Duodenal mucosa (tissue), 2 donors: ENCODE data around the gene ABCA4.

Source experiments
- H3K27ac ChIP-seq: one replicate; pipeline ENCODE4 v1.7.0; 2013; ENCODE audit warnings: low read depth, low read length
- H3K27me3 ChIP-seq, 2 donors: one replicate each; pipeline ENCODE4 v1.7.0; 2013; ENCODE audit warnings: low read length in 2 of 2, control low read depth in 1 of 2; ENCODE audit not compliant: insufficient read depth in 2 of 2, control insufficient read depth in 1 of 2
- H3K36me3 ChIP-seq, 2 donors: one replicate each; pipeline ENCODE4 v1.7.0; 2013; ENCODE audit warnings: low read length in 2 of 2, control low read depth in 1 of 2; ENCODE audit not compliant: insufficient read depth in 2 of 2, control insufficient read depth in 1 of 2
- H3K4me1 ChIP-seq, 2 donors: one replicate each; pipeline ENCODE4 v1.7.0; 2013; ENCODE audit warnings: low read length in 2 of 2, control low read depth in 1 of 2; ENCODE audit not compliant: insufficient read depth in 2 of 2, control insufficient read depth in 1 of 2
- H3K4me3 ChIP-seq, 2 donors: one replicate each; pipeline ENCODE4 v1.7.0; 2013; ENCODE audit warnings: low read length in 2 of 2, low read depth in 1 of 2
- H3K9ac ChIP-seq, 2 donors: one replicate each; pipeline ENCODE4 v1.7.0; 2013; ENCODE audit warnings: low read length in 2 of 2, low read depth in 1 of 2
- H3K9me3 ChIP-seq, 2 donors: one replicate each; pipeline ENCODE4 v1.7.0; 2013; ENCODE audit warnings: low read length in 2 of 2, control low read depth in 1 of 2; ENCODE audit not compliant: control insufficient read depth in 1 of 2

The ABCA4 gene

DNA sequence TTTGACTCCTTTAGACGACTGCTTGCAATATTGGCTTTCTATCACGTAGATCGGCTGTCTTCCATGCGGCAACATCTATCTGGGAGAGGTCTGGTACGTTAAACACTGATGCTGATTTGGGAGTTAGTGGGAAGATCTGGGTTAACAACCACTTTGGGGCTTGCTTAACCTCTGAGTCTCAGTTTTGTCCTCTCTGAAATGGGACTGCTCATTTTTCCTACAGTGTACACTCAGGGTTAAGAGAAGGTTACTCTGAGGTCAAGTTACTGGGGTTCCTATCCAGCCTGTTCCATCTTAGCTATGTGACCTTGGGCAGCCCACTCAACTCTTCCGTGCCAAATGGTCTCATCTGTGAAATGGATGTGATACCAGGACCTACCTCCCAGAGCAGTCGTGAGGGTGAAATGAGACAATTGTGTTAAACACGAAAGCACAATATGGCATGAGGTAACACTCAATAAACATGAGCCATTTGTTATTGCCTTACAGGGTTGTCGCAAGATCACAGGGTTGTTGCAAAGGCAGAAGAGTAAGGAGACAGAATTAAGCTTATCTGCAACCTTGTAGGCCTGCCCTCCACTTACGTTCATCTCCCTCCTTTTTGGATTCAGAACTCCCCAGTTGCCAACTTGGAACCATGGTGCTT, 5.6 kb downstream of the ABCA4 start:
- Histone ChIP-seq H3K4me1 (no peaks in the 10 kb centered on the region), H3K9me3 (no peaks in the 10 kb centered on the region), H3K9ac (no peak overlapping the region), H3K36me3 (no peaks in the 10 kb centered on the region), H3K27ac (no peak overlapping the region), H3K4me3 (no peak overlapping the region), H3K27me3 (no peaks in the 10 kb centered on the region)

DNA sequence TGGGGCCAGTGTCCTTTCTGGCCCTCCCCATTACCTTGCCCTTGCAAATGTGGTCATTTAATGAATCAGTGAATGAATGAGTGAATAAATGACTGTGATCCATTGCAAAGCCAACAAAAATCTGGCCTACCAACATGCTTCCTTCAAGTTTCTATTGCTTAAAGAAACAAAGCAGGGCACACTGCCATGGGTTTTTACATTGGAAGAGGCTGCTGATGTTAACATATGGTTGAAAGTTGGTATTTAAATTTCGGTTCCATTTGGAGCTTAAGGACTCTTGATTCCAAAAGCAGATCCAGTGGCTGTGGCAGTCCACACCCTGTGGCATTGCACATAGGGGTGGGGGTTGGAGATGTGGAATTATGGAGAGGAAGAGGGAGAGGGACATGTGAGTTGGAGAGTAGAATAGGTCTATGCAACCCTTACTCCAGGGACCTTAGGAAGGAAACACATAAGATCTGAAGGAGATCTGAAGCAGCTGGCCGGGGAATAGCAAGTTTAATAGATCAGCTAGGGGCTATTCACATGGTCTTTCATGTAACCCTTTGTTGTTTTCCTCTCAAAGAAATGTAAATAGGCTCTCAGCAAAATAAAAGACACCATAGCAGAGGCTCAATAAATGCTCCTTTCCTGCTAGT, 7.2 kb downstream of the ABCA4 start:
- Histone ChIP-seq H3K4me3 (no peak overlapping the region), H3K27ac (no peak overlapping the region), H3K36me3 (no peaks in the 10 kb centered on the region), H3K9me3 (no peaks in the 10 kb centered on the region), H3K27me3 (no peaks in the 10 kb centered on the region), H3K4me1 (no peaks in the 10 kb centered on the region), H3K9ac (no peak overlapping the region)

DNA sequence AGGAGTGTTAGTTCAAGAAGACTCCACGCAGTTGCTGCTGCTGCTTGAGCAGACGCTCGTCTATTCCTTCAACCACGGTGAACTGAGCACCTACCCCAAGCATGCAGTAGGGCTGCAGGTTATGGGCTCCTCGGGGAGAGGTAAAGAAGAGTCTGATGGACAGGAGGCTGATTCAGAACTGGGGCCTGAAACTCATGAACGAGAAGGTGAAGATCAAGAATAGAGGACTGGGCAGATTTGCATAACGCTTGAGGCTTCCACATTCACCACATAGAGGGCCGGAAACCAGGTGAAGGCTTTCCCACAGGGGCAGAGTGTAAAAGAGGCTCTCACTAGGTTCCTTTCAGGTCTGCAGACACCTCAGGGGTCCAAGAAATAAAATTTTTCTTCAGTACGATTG, 9.1 kb downstream of the ABCA4 start:
- no peak overlapping the region for H3K4me3 ChIP-seq
- H3K9me3 ChIP-seq: no peaks in the 10 kb centered on the region
- H3K27ac ChIP-seq: no peak overlapping the region
- H3K27me3 ChIP-seq: no peaks in the 10 kb centered on the region
- no peaks in the 10 kb centered on the region for H3K36me3 ChIP-seq
- H3K4me1 ChIP-seq: no peaks in the 10 kb centered on the region
- H3K9ac ChIP-seq: no peak overlapping the region

DNA sequence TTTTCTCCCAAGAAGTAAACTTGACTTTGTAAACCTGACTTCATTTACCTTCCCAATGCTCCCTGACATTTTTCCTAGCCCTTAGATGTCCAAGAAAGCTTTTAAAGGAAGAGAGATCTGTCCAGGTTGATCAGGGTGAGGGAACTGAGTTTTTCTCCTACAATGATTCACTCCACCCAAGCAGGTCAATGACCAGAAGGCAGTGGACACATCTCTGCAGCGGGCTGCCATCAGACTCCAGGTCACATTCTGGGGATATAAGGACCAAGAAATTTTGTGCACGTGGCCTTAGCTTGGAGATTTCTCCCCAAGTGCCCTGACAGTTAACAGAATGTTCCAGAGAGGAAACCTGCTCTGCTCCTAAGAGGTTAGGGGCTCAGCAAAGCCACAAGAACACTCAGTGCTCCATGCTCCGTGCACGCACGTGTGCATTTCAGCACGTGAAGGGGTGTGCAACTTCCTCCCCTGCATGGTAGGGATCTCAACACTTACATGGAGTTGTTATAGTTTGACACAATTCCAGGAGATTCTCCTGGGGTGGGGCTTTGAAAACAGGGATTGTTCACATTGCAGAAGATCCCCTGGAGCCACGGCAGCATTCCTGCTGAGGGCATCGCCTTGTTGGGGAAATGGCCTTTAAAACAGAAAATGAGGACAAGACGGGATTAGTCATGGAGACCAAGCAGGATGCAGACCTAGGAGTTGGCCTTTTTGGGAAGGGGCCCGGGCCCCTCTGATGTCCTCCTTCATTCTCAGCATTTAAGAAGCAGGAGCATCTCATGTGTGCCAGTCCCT, 9.8 kb downstream of the ABCA4 start:
- H3K4me1 ChIP-seq: no peaks in the 10 kb centered on the region
- no peaks in the 10 kb centered on the region for H3K27me3 ChIP-seq
- no peak overlapping the region for H3K27ac ChIP-seq
- no peaks in the 10 kb centered on the region for H3K36me3 ChIP-seq
- no peak overlapping the region for H3K4me3 ChIP-seq
- no peaks in the 10 kb centered on the region for H3K9me3 ChIP-seq
- H3K9ac ChIP-seq: no peak overlapping the region

DNA sequence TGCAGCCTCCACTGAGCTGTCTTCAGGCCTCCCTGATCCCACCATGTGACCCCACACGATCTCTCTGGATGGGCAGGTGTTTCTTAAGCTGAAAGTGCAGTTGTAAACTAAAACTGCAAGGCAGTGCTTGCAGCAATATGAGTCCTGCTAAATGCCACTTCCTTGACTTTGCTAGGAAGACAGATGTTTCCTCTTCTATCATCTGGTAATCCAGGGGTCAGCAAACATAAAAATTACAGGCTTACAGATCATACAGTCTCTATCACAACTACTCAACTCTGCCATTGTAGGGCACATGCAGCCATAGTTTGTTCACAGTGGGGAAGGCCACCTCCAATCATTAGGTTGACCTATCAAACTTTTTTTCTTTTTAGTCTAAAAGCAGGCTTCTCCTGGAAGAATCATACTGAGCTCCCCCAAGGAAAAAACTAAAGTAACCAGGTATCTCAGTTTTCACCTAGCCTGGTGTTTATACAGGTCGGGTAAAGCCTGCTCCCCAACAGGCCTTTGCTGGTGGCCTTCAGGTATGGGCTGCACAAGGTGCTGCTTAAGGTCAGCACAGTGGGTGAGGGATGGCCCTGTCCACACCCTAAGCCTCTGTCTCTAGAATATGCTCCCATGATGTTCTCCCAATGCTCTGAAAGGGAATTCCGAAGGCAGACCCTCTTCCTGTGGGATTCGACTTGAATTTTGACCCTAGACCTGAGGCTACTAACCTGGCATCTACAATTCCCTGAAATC, 10.8 kb downstream of the ABCA4 start:
- H3K27me3 ChIP-seq: no peaks in the 10 kb centered on the region
- no peaks in the 10 kb centered on the region for H3K36me3 ChIP-seq
- no peak overlapping the region for H3K9ac ChIP-seq
- no peak overlapping the region for H3K27ac ChIP-seq
- no peak overlapping the region for H3K4me3 ChIP-seq
- no peaks in the 10 kb centered on the region for H3K9me3 ChIP-seq
- no peaks in the 10 kb centered on the region for H3K4me1 ChIP-seq

DNA sequence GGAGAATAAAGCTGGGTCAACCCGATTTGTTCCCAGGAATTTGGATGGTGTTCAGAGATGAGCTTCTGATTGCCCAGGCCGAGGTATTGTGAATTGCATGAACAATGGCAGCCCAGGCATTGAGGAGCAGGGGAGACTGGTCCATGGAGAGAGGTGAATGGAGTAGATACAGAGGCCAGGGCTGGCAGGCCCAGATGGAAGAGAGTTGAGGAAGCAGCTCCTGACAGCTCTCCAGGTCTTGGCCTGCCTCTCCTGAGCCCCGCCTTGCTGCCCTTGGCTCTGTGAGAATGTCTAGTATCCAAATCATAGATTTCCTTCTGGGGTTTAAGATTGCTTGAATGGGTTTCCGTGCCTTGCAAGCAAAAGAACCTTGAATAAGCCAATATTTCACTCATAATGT, 11.5 kb downstream of the ABCA4 start:
- no peaks in the 10 kb centered on the region for H3K4me1 ChIP-seq
- no peaks in the 10 kb centered on the region for H3K27me3 ChIP-seq
- no peaks in the 10 kb centered on the region for H3K9me3 ChIP-seq
- no peak overlapping the region for H3K9ac ChIP-seq
- H3K4me3 ChIP-seq: no peak overlapping the region
- no peak overlapping the region for H3K27ac ChIP-seq
- H3K36me3 ChIP-seq: no peaks in the 10 kb centered on the region

DNA sequence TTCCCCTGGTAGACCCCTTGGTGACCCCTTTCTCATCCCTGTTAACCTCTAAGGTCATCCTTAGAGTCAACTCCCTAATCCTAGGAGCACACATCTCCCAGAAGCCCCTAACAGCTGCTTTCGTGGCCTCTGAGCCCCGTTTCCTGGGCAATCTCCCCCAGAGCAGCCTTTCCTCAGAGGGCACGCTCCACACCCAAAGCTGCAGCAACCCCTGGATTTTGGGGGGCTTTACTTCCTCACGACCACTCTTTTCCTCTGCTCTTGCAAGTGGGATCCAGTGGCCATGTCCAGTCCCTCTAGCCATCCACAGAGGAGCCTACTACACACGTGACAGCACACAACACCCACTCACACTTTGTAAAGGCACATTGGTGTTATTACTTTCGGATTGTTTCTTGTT, 13.8 kb downstream of the ABCA4 start:
- H3K36me3 ChIP-seq: no peaks in the 10 kb centered on the region
- no peaks in the 10 kb centered on the region for H3K9me3 ChIP-seq
- peaks cover 0 to 5% of the 10 kb centered on the region in 2 donors for H3K27me3 ChIP-seq
- no peak overlapping the region for H3K4me3 ChIP-seq
- no peak overlapping the region for H3K27ac ChIP-seq
- no peaks in the 10 kb centered on the region for H3K4me1 ChIP-seq
- H3K9ac ChIP-seq: no peak overlapping the region

DNA sequence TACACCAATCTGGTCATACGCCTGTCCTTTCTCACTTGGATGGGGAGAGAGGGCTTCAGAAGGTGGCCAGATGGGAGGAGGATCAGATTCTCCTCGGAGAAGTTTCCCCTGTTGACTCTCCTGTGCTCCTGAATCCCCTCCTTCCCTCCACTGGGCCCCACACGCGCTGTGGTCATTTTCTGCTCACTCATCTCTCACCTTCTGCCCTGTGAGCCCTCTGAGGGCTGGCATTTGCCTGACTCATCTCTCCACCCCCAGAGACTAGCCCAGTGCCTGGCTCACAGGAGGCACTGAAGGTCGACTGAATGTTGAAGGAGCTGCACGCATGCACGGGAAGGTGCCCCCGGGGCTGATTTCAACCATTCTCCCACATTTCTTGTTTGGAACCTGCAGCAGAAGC, 14.2 kb downstream of the ABCA4 start:
- no peaks in the 10 kb centered on the region for H3K36me3 ChIP-seq
- no peak overlapping the region for H3K4me3 ChIP-seq
- H3K27me3 ChIP-seq: peaks cover 0 to 5% of the 10 kb centered on the region in 2 donors
- H3K9me3 ChIP-seq: no peaks in the 10 kb centered on the region
- H3K27ac ChIP-seq: no peak overlapping the region
- H3K4me1 ChIP-seq: no peaks in the 10 kb centered on the region
- H3K9ac ChIP-seq: no peak overlapping the region

DNA sequence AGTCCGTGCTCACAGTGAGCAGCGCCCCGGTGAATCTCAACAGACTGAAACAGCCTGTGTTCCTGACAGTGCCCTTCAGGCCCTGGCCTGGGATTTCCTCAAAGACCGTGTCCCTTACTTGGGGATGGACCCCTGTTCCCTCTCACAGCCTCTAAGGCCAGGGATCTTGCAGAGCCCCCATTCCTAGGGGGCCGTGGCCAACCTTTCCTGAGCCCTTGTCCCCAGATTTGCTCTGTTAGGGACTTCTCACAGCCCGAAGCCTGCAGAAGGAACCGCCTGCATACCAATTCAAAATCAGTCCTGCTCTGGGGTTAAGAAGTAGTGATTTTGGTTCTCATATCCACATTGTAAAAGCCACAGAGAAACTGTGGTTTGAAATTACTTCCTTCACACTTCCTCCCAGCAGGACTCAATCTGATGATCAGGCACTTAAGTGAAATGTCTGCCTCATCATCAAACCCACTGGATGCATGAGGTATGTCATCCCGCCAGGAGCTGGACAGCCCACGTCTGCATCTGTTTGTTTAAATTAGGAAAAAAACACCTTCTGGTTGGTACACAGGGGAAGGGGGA, 14.9 kb downstream of the ABCA4 start:
- Histone ChIP-seq H3K27me3 (peaks cover 0 to 10% of the 10 kb centered on the region in 2 donors), H3K9me3 (no peaks in the 10 kb centered on the region), H3K27ac (no peak overlapping the region), H3K4me3 (no peak overlapping the region), H3K36me3 (no peaks in the 10 kb centered on the region), H3K9ac (no peak overlapping the region), H3K4me1 (no peaks in the 10 kb centered on the region)
